Gastrocnemius medialis (tissue), 4 donors: ENCODE results near the gene RAD51D. TPM values are rescaled to one million over a fixed set of nuclear protein-coding genes. Genes with fewer than 3 reads are reported as not detected.

ENCODE experiments used
- ATAC-seq, 2 donors: fragments of 150-250 bp; one replicate each; pipeline ENCODE4 v1.9.1; 2016
- DNase-seq, 2 donors: peaks; one replicate each; pipeline ENCODE4 v3.0.0-alpha.2; 2019
- H3K27ac ChIP-seq, 4 donors: fragments of 200-600 bp; sonication (generic); 1 replicate in 1 of 4; 2 replicates in 3 of 4; pipeline ENCODE4 v1.5.1; 2016 to 2018; ENCODE audit warnings: mild to moderate bottlenecking in 2 of 4, moderate library complexity in 1 of 4
- H3K27me3 ChIP-seq, 3 donors: fragments of 200-600 bp; sonication (generic) in 2 of 3; 1 replicate in 1 of 3; 2 replicates in 2 of 3; pipeline versions ENCODE4 v1.5.1 to v1.6.0; 2016 to 2019; ENCODE audit warnings: mild to moderate bottlenecking in 1 of 3, moderate library complexity in 1 of 3
- H3K36me3 ChIP-seq, 2 donors: fragments of 200-600 bp; sonication (generic) in 1 of 2; one replicate each; pipeline ENCODE4 v1.5.1; 2017 to 2018
- H3K4me1 ChIP-seq, 2 donors: fragments of 200-600 bp; sonication (generic) in 1 of 2; one replicate each; pipeline ENCODE4 v1.5.1; 2016 to 2017; ENCODE audit warnings: mild to moderate bottlenecking in 2 of 2
- H3K4me3 ChIP-seq, 4 donors: fragments of 200-600 bp; sonication (generic) in 3 of 4; 1 replicate in 1 of 4; 2 replicates in 3 of 4; pipeline ENCODE4 v1.5.1; 2016 to 2019; ENCODE audit warnings: mild to moderate bottlenecking in 2 of 4
- H3K9me3 ChIP-seq, 3 donors: fragments of 200-600 bp; sonication (generic) in 2 of 3; 1 replicate in 1 of 3; 2 replicates in 2 of 3; pipeline ENCODE4 v1.5.1; 2016 to 2019
- CTCF ChIP-seq, 5 experiments: fragments of 450-650 bp in 3 of 5; fragments of 200-600 bp in 2 of 5; sonication (generic) in 2 of 5; IDR thresholded peaks in 4 of 5; conservative IDR thresholded peaks in 1 of 5; 1 replicate in 4 of 5; 2 replicates in 1 of 5; pipeline ENCODE4 v1.5.1; 2016 to 2019; ENCODE audit warnings: antibody characterized with exemption in 5 of 5, mild to moderate bottlenecking in 3 of 5, moderate library complexity in 3 of 5
- POLR2A ChIP-seq, 2 donors: fragments of 450-650 bp; IDR thresholded peaks; one replicate each; pipeline ENCODE4 v1.6.1; 2017; ENCODE audit warnings: antibody characterized with exemption in 2 of 2, mild to moderate bottlenecking in 2 of 2, moderate library complexity in 2 of 2
- in situ Hi-C, 4 donors: fragments of 200-750 bp; cut with MboI; loops; one replicate each; pipeline versions ENCODE4 v1.15.0 to v1.8.0; 2017; ENCODE audit warnings: low sequenced_read_pairs in 4 of 4
- intact Hi-C: fragments of 100-400 bp; cut with DNase I; formaldehyde crosslinking; loops from one replicate; pipeline ENCODE4 v1.15.1; 2023; ENCODE audit warnings: low total_unique reads
- total RNA-seq, 4 donors: library from RNA; depleted of rRNA; stranded (reverse); fragments of >200 nt; gene quantifications; one replicate each; pipeline versions ENCODE4 v1.1.0 to v1.2.3, GENCODE V29; 2016

The RAD51D gene
- total RNA-seq, 4 donors from 2014 or later = 2.5 to 5.2 (median 2.8) TPM

- Histone ChIP-seq H3K27ac (peak overlapping the region; percentile 55 to 77 (median 73)), H3K9me3 (no peaks in the 10 kb centered on the region), H3K4me3 (peak overlapping the region; percentile 32 to 92 (median 70)), H3K36me3 (no peaks in the 10 kb centered on the region), H3K4me1 (peaks cover 6 to 14% of the 10 kb centered on the region in 2 donors), H3K27me3 (no peaks in the 10 kb centered on the region)
- DNase-seq = peak in 1 of 2 donors; percentile 2
- peak; percentile 24 to 40 for ATAC-seq
- intact Hi-C loops (loop anchor here (1.0 to 5.0 kb wide), 6 partner anchors 26 to 128 kb away; partner anchors contain the start of genes CCT6B, LIG3, RAD51D and RFFL), in situ Hi-C loops (loop anchor here (10.0 to 25.0 kb wide), 4 partner anchors 85 to 125 kb away; partner anchors contain the start of genes CCT6B (in 1 of the 4), LIG3 (in 1 of the 4) and ZNF830 (in 1 of the 4))
- TF ChIP-seq CTCF (IDR thresholded peaks at IDR 0.05 in 4 of 5, conservative IDR thresholded peaks at IDR 0.05 in 1 of 5) (peak in 4 of 5 experiments; percentile 3 to 41 (median 27)), POLR2A (IDR thresholded peaks at IDR 0.05) (no peak)
Observed at GRCh38 chr17:35089586-35090296, 29.9 kb downstream of the RAD51D start.

- DNase-seq (peak; percentile 60 to 79), ATAC-seq (peak; percentile 88 to 93)
- Histone ChIP-seq H3K27ac (peak overlapping the region; percentile 56 to 77 (median 74)), H3K9me3 (no peaks in the 10 kb centered on the region), H3K36me3 (no peaks in the 10 kb centered on the region), H3K4me1 (peaks cover 6 to 14% of the 10 kb centered on the region in 2 donors), H3K27me3 (no peaks in the 10 kb centered on the region), H3K4me3 (peak overlapping the region; percentile 66 to 100 (median 82))
- peak; percentile 70 to 93 (median 86) for TF ChIP-seq CTCF (IDR thresholded peaks at IDR 0.05 in 4 of 5, conservative IDR thresholded peaks at IDR 0.05 in 1 of 5)
- peak; percentile 33 to 36 for TF ChIP-seq POLR2A (IDR thresholded peaks at IDR 0.05)
- in situ Hi-C loops (loop anchor here in 2 of 4 donors (10.0 to 25.0 kb wide), 2 partner anchors 102 to 124 kb away; partner anchors contain the start of genes CCT6B (in 1 of the 2), LIG3 (in 1 of the 2) and ZNF830 (in 1 of the 2)), intact Hi-C loops (loop anchor here (1.0 to 5.0 kb wide), 6 partner anchors 26 to 128 kb away; partner anchors contain the start of genes CCT6B, LIG3, RAD51D and RFFL)
Observed at GRCh38 chr17:35088881-35089585, 30.6 kb downstream of the RAD51D start.

- intact Hi-C loops (loop anchor here (2.0 to 5.0 kb wide), 2 partner anchors 58 to 106 kb away; partner anchors contain the start of genes LIG3 and UNC45B), in situ Hi-C loops (loop anchor here in 2 of 4 donors (10.0 to 25.0 kb wide), 2 partner anchors 101 to 124 kb away; partner anchors contain the start of genes CCT6B (in 1 of the 2), LIG3 (in 1 of the 2) and ZNF830 (in 1 of the 2))
- ATAC-seq = peak; percentile 47 to 50
Observed at GRCh38 chr17:35088356-35088880, 31.2 kb downstream of the RAD51D start.

GRCh38 chr17:35087731-35088355, 31.8 kb downstream of the RAD51D start:
- intact Hi-C loops (loop anchor here (2.0 to 5.0 kb wide), 2 partner anchors 59 to 106 kb away; partner anchors contain the start of genes LIG3 and UNC45B), in situ Hi-C loops (loop anchor here in 2 of 4 donors (10.0 to 25.0 kb wide), 2 partner anchors 101 to 123 kb away; partner anchors contain the start of genes CCT6B (in 1 of the 2), LIG3 (in 1 of the 2) and ZNF830 (in 1 of the 2))
- Histone ChIP-seq H3K9me3 (no peaks in the 10 kb centered on the region), H3K4me1 (peaks cover 6 to 14% of the 10 kb centered on the region in 2 donors), H3K27me3 (no peaks in the 10 kb centered on the region), H3K36me3 (no peaks in the 10 kb centered on the region), H3K27ac (peak overlapping the region; percentile 56 to 77 (median 74)), H3K4me3 (peak overlapping the region; percentile 66 to 100 (median 82))
- TF ChIP-seq CTCF (IDR thresholded peaks at IDR 0.05 in 4 of 5, conservative IDR thresholded peaks at IDR 0.05 in 1 of 5) (no peak), POLR2A (IDR thresholded peaks at IDR 0.05) (no peak)
- ATAC-seq (no peak), DNase-seq (no peak)

More at GRCh38 chr17:35088356-35088880, 31.2 kb downstream of the RAD51D start:
- DNase-seq = peak; percentile 18 to 25
- no peaks in the 10 kb centered on the region for H3K27me3 ChIP-seq
- H3K4me1 ChIP-seq = peaks cover 6 to 14% of the 10 kb centered on the region in 2 donors
- peak overlapping the region; percentile 56 to 77 (median 74) for H3K27ac ChIP-seq
- peak overlapping the region; percentile 66 to 100 (median 82) for H3K4me3 ChIP-seq
- no peak for TF ChIP-seq POLR2A (IDR thresholded peaks at IDR 0.05)
- no peaks in the 10 kb centered on the region for H3K36me3 ChIP-seq
- H3K9me3 ChIP-seq = no peaks in the 10 kb centered on the region
